Measurements from ENCODE around the gene LPCAT3.

Gene LPCAT3

DNA sequence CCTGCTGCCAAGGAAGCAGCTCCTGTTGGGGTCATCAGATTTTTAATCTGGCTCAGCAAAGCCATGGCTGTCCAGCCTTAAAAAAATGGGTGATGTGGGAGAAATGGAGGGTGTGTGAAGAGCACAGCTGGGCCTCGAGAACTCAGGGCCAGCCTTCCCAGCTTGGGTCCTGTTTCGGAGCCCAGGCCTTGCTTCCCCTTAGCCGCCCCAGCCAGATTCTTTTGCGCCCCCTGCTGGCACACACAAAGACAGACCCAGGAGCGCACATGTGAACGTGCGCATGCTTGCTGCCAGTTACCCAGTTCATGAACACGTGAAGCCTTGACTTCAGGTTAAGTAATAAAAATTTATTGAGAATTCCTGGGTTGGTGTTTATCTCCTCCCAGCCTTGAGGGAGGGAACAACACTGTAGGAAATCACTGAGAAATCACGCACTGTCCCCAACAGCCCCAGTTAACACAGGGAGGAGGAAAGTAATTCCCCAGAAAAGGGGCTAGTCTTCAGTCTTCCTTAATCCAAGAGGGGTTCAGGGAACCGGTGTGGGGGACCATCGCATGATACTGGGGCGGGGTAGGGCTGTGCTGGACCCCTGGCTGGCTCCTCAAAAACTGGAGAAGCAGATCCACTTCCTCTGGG, 53.1 kb downstream of the LPCAT3 start:
- DNase-seq (ENCODE audit: low read depth in 1 of 2, low spot score in 1 of 2): peak; percentile 79

DNA sequence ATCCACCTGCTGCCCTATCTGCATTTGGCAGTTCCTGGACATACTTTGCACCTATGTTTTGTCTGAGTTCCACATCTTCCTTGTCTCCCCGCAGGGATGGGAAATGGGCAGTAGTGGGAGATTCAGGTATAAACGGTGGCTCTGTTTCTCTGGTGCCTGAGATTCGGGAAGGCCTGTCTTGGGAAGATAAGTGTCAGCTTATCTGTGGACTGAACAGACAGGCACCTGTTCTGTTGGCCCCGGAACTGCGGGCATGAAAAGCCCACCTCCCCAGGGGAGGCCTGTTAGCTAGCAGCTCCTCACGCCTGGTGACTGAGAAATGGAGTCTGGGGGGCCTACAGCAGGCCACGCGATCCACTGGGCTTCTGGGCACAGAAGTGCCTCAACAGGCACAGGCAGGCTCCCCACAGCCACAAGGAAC, 53.7 kb downstream of the LPCAT3 start:
- no peak for DNase-seq (ENCODE audit: low read depth in 1 of 2, low spot score in 1 of 2)

- DNase-seq (ENCODE audit: low read depth in 1 of 2, low spot score in 1 of 2): no peak
Observed at GRCh38 chr12:6963791-6964413, 54.4 kb downstream of the LPCAT3 start.

GRCh38 chr12:6963016-6963731, 55.1 kb downstream of the LPCAT3 start:
- no peak for DNase-seq (ENCODE audit: low read depth in 1 of 2, low spot score in 1 of 2)

GRCh38 chr12:6962285-6963015, 55.8 kb downstream of the LPCAT3 start:
- DNase-seq (ENCODE audit: low read depth in 1 of 2, low spot score in 1 of 2): no peak

- DNase-seq (ENCODE audit: low read depth in 1 of 2, low spot score in 1 of 2): no peak
Observed at GRCh38 chr12:6961695-6962284, 56.5 kb downstream of the LPCAT3 start.

DNA sequence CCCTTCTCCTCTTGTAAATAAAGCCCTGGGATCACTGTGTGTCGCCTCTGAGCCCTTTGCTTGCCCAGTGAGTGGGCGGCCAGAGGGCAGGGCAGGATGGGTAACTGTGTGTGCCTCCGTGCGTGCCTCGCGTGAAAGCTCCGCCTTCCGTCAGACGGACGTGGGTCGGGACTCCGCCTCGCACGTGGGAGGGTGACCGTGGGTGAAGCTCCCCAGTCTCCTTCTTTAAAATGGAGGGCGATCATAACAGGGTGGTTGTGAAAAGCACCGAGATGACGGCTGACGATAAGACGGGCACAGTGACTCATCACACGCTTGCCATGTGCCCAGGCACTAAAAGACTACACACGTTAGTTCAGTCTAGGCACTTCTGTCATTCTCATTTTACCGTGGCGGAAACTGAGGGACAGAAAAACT, 57.0 kb downstream of the LPCAT3 start:
- peak; percentile 77 to 89 for DNase-seq (ENCODE audit: low read depth in 1 of 2, low spot score in 1 of 2)

GRCh38 chr12:6960593-6961277, 57.5 kb downstream of the LPCAT3 start:
- DNase-seq (ENCODE audit: low read depth in 1 of 2, low spot score in 1 of 2): no peak

DNA sequence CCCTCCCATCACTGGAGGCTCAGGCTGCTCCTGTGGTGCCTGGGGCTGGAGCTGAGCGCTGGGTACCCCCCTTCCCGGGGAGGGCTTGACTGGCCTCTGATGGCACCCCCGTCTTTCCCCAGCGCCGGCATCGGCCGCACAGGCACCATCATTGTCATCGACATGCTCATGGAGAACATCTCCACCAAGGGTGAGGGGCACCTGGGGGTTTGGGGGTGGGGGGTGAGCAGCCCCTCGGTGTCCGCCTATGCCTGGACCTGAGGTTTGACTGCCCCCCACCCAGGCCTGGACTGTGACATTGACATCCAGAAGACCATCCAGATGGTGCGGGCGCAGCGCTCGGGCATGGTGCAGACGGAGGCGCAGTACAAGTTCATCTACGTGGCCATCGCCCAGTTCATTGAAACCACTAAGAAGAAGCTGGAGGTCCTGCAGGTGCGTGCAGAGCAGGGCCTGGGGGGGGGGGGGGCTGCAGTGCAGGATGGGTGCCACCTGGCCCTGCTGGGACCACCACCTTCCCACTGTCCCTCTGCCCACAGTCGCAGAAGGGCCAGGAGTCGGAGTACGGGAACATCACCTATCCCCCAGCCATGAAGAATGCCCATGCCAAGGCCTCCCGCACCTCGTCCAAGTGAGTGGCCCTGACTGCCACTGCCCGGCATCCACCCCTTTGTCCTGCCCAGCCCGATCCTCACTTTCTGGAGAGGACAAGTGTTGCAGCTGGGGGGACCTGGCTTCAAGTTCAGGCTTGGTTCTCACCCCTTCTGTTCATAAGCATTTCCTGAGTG, 58.3 kb downstream of the LPCAT3 start:
- DNase-seq (ENCODE audit: low read depth in 1 of 2, low spot score in 1 of 2): no peak

GRCh38 chr12:6959058-6959804, 59.0 kb downstream of the LPCAT3 start:
- peak; percentile 44 to 51 for DNase-seq (ENCODE audit: low read depth in 1 of 2, low spot score in 1 of 2)

DNA sequence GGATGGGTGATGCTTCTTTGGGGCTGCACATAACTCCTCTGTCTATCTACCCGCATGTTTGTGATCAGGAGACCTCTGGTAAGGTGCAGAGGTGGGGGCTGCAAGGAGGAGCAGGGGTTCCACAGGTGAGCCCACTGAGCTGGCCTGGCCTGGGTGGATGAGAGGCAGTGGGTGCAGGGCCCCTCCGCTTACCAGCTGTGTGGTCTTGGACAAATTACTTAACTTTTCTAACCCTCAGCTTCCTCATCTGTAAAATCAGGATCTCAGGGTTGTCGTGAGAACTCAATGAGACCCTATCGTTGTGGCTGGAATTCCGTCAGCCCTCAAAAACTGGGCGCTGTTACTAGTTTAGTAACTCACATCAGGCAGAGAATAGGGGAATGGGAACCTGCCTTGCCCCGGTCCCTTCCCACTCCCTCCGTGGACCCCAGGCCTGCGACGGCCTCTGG, 59.6 kb downstream of the LPCAT3 start:
- DNase-seq (ENCODE audit: low read depth in 1 of 2, low spot score in 1 of 2): no peak

GRCh38 chr12:6957741-6958608, 60.3 kb downstream of the LPCAT3 start:
- DNase-seq (ENCODE audit: low read depth in 1 of 2, low spot score in 1 of 2): no peak

- no peak for DNase-seq (ENCODE audit: low read depth in 1 of 2, low spot score in 1 of 2)
Observed at GRCh38 chr12:6957151-6957701, 61.0 kb downstream of the LPCAT3 start.

GRCh38 chr12:6956021-6956727, 62.1 kb downstream of the LPCAT3 start:
- no peak for DNase-seq (ENCODE audit: low read depth in 1 of 2, low spot score in 1 of 2)

- DNase-seq (ENCODE audit: low read depth in 1 of 2, low spot score in 1 of 2): no peak
Observed at GRCh38 chr12:6955108-6956020, 62.9 kb downstream of the LPCAT3 start.

All from activated T-helper 1 cell treated with anti-CD3 and anti-CD28 coated beads, Interleukin-2, amount 50 U/mL, for 16 hours (primary cell).